Lower lobe of right lung (tissue), 2 donors: ENCODE data around the gene NKAIN4. TPM values are rescaled to one million over a fixed set of nuclear protein-coding genes. Genes with fewer than 3 reads are reported as not detected.
"Not testable (repeated sequence)": the region's sequence is repeated elsewhere in the genome, so short reads cannot be mapped to it uniquely, and the experiment has no call there.

ENCODE experiments used
- ATAC-seq, 2 donors: fragments of 200-7000 bp; cut with Tn5 transposase; one replicate each; pipeline ENCODE4 v1.9.1; 2020 to 2022; ENCODE audit warnings: mild to moderate bottlenecking in 2 of 2, moderate library complexity in 2 of 2
- DNase-seq: peaks from one replicate; pipeline ENCODE4 v3.0.0-alpha.2; 2020
- H3K27ac ChIP-seq: fragments of 200-600 bp; one replicate; pipeline ENCODE4 v1.8.0; 2022
- H3K27me3 ChIP-seq: fragments of 200-600 bp; one replicate; pipeline ENCODE4 v1.8.0; 2022; ENCODE audit warnings: low read depth
- H3K36me3 ChIP-seq: fragments of 200-600 bp; one replicate; pipeline ENCODE4 v1.8.0; 2022; ENCODE audit warnings: mild to moderate bottlenecking
- H3K4me1 ChIP-seq: fragments of 200-600 bp; one replicate; pipeline ENCODE4 v1.8.0; 2022
- H3K4me3 ChIP-seq: fragments of 200-600 bp; one replicate; pipeline ENCODE4 v1.8.0; 2022; ENCODE audit warnings: mild to moderate bottlenecking
- H3K9me3 ChIP-seq: fragments of 200-600 bp; one replicate; pipeline ENCODE4 v1.8.0; 2022
- CTCF ChIP-seq: fragments of 200-600 bp; IDR thresholded peaks from one replicate; pipeline ENCODE4 v1.8.0; 2022; ENCODE audit warnings: antibody characterized with exemption, mild to moderate bottlenecking
- intact Hi-C: fragments of 100-400 bp; cut with DNase I; formaldehyde crosslinking; loops from one replicate; pipeline ENCODE4 v1.11.0; 2022
- total RNA-seq: library from RNA; stranded (reverse); fragmentation: NEBNext Ultra II Directional; extraction: Animal tissue kit (Norgen Biotek cat#: 25700); gene quantifications from one replicate; pipeline ENCODE4 v1.2.1, GENCODE V29; 2021
- donor health status: DM: no; HTN: yes; CAD: no; lungs with severe emphysema.

NKAIN4 gene
- total RNA-seq, 1 donor from 2014 or later = not detected

- H3K27ac ChIP-seq = no peak overlapping the region
- ATAC-seq (peak; percentile 40 to 62), DNase-seq (peak; percentile 34)
- peaks cover 40% of the 10 kb centered on the region for H3K27me3 ChIP-seq
- TF ChIP-seq CTCF = no peak
- H3K9me3 ChIP-seq = no peaks in the 10 kb centered on the region
- H3K36me3 ChIP-seq = no peaks in the 10 kb centered on the region
- H3K4me1 ChIP-seq = no peaks in the 10 kb centered on the region
- H3K4me3 ChIP-seq = no peak overlapping the region
- intact Hi-C loops = no loop called here
Observed at GRCh38 chr20:63224412-63225081, 29.7 kb downstream of the NKAIN4 start.

GRCh38 chr20:63223826-63224207 lies 30.4 kb downstream of the NKAIN4 start:
- TF ChIP-seq CTCF = no peak
- Histone ChIP-seq H3K27ac (no peak overlapping the region), H3K9me3 (no peaks in the 10 kb centered on the region), H3K4me1 (no peaks in the 10 kb centered on the region), H3K36me3 (no peaks in the 10 kb centered on the region), H3K27me3 (peaks cover 32% of the 10 kb centered on the region), H3K4me3 (no peak overlapping the region)
- ATAC-seq = no peak
- intact Hi-C loops = no loop called here
- DNase-seq = no peak

- Histone ChIP-seq H3K9me3 (no peaks in the 10 kb centered on the region), H3K27ac (no peak overlapping the region), H3K4me3 (no peak overlapping the region), H3K27me3 (peaks cover 27% of the 10 kb centered on the region), H3K36me3 (no peaks in the 10 kb centered on the region), H3K4me1 (no peaks in the 10 kb centered on the region)
- peak; percentile 39 to 41 for ATAC-seq
- TF ChIP-seq CTCF = peak; percentile 74
- peak; percentile 41 for DNase-seq
- intact Hi-C loops = no loop called here
Observed at GRCh38 chr20:63223121-63223825, 31.0 kb downstream of the NKAIN4 start.

GRCh38 chr20:63222541-63222940 lies 31.7 kb downstream of the NKAIN4 start:
- no peaks in the 10 kb centered on the region for H3K9me3 ChIP-seq
- peaks cover 25% of the 10 kb centered on the region for H3K27me3 ChIP-seq
- DNase-seq (no peak), ATAC-seq (no peak)
- H3K36me3 ChIP-seq = no peaks in the 10 kb centered on the region
- intact Hi-C loops = no loop called here
- TF ChIP-seq CTCF = no peak
- H3K4me1 ChIP-seq = no peaks in the 10 kb centered on the region
- H3K27ac ChIP-seq = no peak overlapping the region
- H3K4me3 ChIP-seq = no peak overlapping the region

- H3K27ac ChIP-seq, H3K4me3 ChIP-seq, H3K36me3 ChIP-seq, H3K4me1 ChIP-seq, ATAC-seq, H3K9me3 ChIP-seq, intact Hi-C loops: not testable (repeated sequence)
- peak; percentile 28 for DNase-seq
- peaks cover 25% of the 10 kb centered on the region for H3K27me3 ChIP-seq
Observed at GRCh38 chr20:63221400-63222053, 32.7 kb downstream of the NKAIN4 start.
